MCF 10A (cell line): ENCODE results near the gene HEPHL1. TPM values are rescaled to one million over a fixed set of nuclear protein-coding genes. Genes with fewer than 3 reads are reported as not detected.
A peak's percentile ranks its signal among the peaks of the same experiment; 100 is the strongest.

Experiments
- BruUV-seq: library from RNA; stranded (reverse); fragments of 400-500 nt; replicated peaks from 2 replicates; lab custom pipeline; 2021; lab: Mats Ljungman, UMichigan
- CTCF ChIA-PET: fragments of 300-600 bp; sonication (Branson Sonifier 250); formaldehyde crosslinking; extraction: SDS; loops from one replicate; lab custom pipeline; 2021; ENCODE audit warnings: antibody characterized with exemption, inconsistent platforms; lab: Yijun Ruan, JAX
- POLR2A ChIA-PET: fragments of 300-600, 350-650 bp; sonication (Branson Sonifier 250); formaldehyde crosslinking; extraction: SDS; loops from one replicate; lab custom pipeline; 2020; ENCODE audit warnings: antibody characterized with exemption, inconsistent platforms; lab: Yijun Ruan, JAX
- DNase-seq: peaks from one replicate; pipeline ENCODE4 v3.0.0-alpha.2; 2018; ENCODE audit not compliant: unreplicated experiment
- H3K27ac Mint-ChIP-seq: one replicate; pipeline ENCODE4 v1.8.0; 2022; ENCODE audit warnings: mild to moderate bottlenecking, low read depth, mixed read lengths; ENCODE audit not compliant: unreplicated experiment
- H3K27me3 Mint-ChIP-seq: one replicate; pipeline ENCODE4 v1.8.0; 2022; ENCODE audit warnings: mixed read lengths; ENCODE audit not compliant: insufficient read depth, unreplicated experiment
- H3K36me3 Mint-ChIP-seq: one replicate; pipeline ENCODE4 v1.8.0; 2022; ENCODE audit warnings: mild to moderate bottlenecking, moderate library complexity, mixed read lengths; ENCODE audit not compliant: insufficient read depth, unreplicated experiment
- H3K4me1 Mint-ChIP-seq: one replicate; pipeline ENCODE4 v1.8.0; 2022; ENCODE audit warnings: mixed read lengths; ENCODE audit not compliant: insufficient read depth, unreplicated experiment
- H3K4me3 Mint-ChIP-seq: one replicate; pipeline ENCODE4 v1.8.0; 2022; ENCODE audit warnings: mild to moderate bottlenecking, moderate library complexity, mixed read lengths; ENCODE audit not compliant: unreplicated experiment
- H3K9me3 Mint-ChIP-seq: one replicate; pipeline ENCODE4 v1.8.0; 2022; ENCODE audit warnings: mixed read lengths; ENCODE audit not compliant: unreplicated experiment
- intact Hi-C: fragments of 100-400 bp; cut with micrococcal nuclease; formaldehyde crosslinking; loops from 2 replicates; pipeline ENCODE4 v1.14.1; 2022
- total RNA-seq: library from RNA; stranded (reverse); gene quantifications from 2 replicates; pipeline ENCODE4 v1.2.3, GENCODE V29; 2022
- TF ChIP-seq, protein P1 (sequence below): fragments of 200-600 bp; IDR thresholded peaks from one replicate; pipeline ENCODE4 v1.8.0; 2022; ENCODE audit warnings: antibody characterized with exemption, mild to moderate bottlenecking; ENCODE audit not compliant: unreplicated experiment

Gene HEPHL1
- total RNA-seq, 1 experiment from 2014 or later: not detected

DNA sequence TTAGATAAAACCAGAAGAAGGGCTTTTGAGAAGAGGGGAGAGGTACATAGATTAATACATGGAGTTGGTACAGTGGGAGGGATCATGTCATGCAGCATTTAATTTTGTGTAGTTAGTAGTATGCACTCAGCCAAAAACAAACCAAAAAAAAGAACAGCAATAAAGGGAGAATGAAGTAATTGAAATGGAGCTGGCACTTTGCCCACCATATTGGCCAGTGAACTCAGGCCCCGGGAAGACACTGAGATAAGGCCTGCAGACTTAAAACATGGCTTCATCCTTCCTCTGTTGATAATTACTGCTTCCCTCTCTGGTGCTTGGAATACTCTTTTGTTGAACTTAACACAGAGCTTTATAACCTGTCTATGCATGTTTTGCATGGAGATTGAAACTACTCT, 110.6 kb downstream of the HEPHL1 start:
- Mint-ChIP-seq H3K9me3 (no peaks in the 10 kb centered on the region), H3K4me3 (no peak overlapping the region), H3K36me3 (no peaks in the 10 kb centered on the region), H3K27me3 (no peaks in the 10 kb centered on the region), H3K27ac (no peak overlapping the region), H3K4me1 (peaks cover 33% of the 10 kb centered on the region)
- DNase-seq: peak; percentile 38
- ChIA-PET CTCF (interaction anchor here (0.8 to 2.3 kb wide), 7 partner anchors 13 to 237 kb away, joined by 3 to 20 read pairs (median 4); no protein-coding TSS in a partner anchor), POLR2A (interaction anchor here (1.1 to 4.8 kb wide), 9 partner anchors 12 to 391 kb away, joined by 3 to 36 read pairs (median 7); partner anchors contain the start of genes ANKRD49, C11orf54, MRE11 and TAF1D)
- no TSS peak for BruUV-seq
- intact Hi-C loops: loop anchor here (5.0 kb wide), 1 partner anchor 51 kb away; no protein-coding TSS in a partner anchor
- TF ChIP-seq, protein P1, sequence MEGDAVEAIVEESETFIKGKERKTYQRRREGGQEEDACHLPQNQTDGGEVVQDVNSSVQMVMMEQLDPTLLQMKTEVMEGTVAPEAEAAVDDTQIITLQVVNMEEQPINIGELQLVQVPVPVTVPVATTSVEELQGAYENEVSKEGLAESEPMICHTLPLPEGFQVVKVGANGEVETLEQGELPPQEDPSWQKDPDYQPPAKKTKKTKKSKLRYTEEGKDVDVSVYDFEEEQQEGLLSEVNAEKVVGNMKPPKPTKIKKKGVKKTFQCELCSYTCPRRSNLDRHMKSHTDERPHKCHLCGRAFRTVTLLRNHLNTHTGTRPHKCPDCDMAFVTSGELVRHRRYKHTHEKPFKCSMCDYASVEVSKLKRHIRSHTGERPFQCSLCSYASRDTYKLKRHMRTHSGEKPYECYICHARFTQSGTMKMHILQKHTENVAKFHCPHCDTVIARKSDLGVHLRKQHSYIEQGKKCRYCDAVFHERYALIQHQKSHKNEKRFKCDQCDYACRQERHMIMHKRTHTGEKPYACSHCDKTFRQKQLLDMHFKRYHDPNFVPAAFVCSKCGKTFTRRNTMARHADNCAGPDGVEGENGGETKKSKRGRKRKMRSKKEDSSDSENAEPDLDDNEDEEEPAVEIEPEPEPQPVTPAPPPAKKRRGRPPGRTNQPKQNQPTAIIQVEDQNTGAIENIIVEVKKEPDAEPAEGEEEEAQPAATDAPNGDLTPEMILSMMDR: no peak

DNA sequence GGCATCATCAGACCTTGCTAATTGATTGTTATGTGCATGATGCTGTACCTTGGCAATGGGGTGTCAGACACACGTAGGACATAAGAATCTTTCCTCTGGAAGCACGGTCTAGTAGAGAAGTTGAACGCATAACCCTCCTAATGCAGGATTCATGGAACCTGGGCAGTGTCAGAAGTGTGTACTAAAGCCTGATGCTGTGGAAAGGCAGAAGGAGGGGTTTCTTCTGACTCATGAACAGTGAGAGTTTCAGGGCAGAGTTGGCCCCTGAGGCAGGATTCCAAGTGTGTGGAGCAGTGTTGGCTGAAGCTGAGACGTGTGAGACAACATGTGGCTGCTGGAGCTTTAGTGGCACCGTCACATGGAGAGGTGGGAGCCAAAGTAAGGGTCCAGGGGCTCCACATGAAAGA, 111.0 kb downstream of the HEPHL1 start:
- ChIA-PET POLR2A (interaction anchor here (1.1 to 4.8 kb wide), 9 partner anchors 12 to 392 kb away, joined by 3 to 36 read pairs (median 7); partner anchors contain the start of genes ANKRD49, C11orf54, MRE11 and TAF1D), CTCF (interaction anchor here (0.8 to 2.3 kb wide), 6 partner anchors 13 to 237 kb away, joined by 3 to 20 read pairs (median 5); no protein-coding TSS in a partner anchor)
- intact Hi-C loops: loop anchor here (5.0 kb wide), 1 partner anchor 50 kb away; no protein-coding TSS in a partner anchor
- TF ChIP-seq, protein P1: no peak
- no peak overlapping the region for H3K4me3 Mint-ChIP-seq
- no peaks in the 10 kb centered on the region for H3K9me3 Mint-ChIP-seq
- H3K27ac Mint-ChIP-seq: no peak overlapping the region
- no TSS peak for BruUV-seq
- H3K27me3 Mint-ChIP-seq: no peaks in the 10 kb centered on the region
- H3K36me3 Mint-ChIP-seq: no peaks in the 10 kb centered on the region
- DNase-seq: peak; percentile 93
- peaks cover 33% of the 10 kb centered on the region for H3K4me1 Mint-ChIP-seq

DNA sequence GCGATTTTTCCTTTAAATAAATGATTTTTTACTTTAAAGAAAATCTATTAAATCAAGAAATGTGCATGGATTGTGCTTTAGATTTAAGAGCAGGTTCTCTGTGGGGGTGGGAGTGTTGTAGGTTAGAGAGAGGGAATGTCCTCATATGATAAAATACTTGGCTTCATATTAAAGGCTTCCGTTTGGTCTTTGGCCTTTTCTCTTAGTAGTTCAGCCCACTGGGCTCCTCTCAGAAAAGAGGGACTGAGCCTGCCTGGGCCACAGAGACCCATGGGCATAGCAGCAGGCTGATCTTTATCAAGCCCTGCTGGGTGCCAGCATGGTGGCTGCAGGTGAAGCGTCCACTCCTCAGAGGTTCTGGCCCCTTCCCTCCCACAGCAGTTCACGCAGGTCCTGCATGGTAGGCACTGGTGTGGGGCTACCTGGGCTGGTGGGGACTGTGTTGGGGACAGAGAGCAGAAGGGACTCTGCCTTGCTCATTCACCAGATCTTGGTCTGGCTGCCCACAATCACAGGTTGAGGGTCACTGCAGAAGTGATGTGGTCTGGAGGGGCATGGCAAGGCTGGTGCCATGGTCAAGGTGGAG, 111.8 kb downstream of the HEPHL1 start:
- no peaks in the 10 kb centered on the region for H3K27me3 Mint-ChIP-seq
- TF ChIP-seq, protein P1: no peak
- ChIA-PET CTCF (interaction anchor here (2.3 kb wide), 1 partner anchor 51 kb away, joined by 20 read pairs; no protein-coding TSS in a partner anchor), POLR2A (interaction anchor here (1.3 to 2.6 kb wide), 4 partner anchors 11 to 211 kb away, joined by 4 to 12 read pairs (median 10); no protein-coding TSS in a partner anchor)
- no peak overlapping the region for H3K4me3 Mint-ChIP-seq
- intact Hi-C loops: loop anchor here (5.0 kb wide), 1 partner anchor 49 kb away; no protein-coding TSS in a partner anchor
- no peaks in the 10 kb centered on the region for H3K9me3 Mint-ChIP-seq
- no peaks in the 10 kb centered on the region for H3K36me3 Mint-ChIP-seq
- no peak overlapping the region for H3K27ac Mint-ChIP-seq
- no TSS peak for BruUV-seq
- peaks cover 25% of the 10 kb centered on the region for H3K4me1 Mint-ChIP-seq
- no peak for DNase-seq

DNA sequence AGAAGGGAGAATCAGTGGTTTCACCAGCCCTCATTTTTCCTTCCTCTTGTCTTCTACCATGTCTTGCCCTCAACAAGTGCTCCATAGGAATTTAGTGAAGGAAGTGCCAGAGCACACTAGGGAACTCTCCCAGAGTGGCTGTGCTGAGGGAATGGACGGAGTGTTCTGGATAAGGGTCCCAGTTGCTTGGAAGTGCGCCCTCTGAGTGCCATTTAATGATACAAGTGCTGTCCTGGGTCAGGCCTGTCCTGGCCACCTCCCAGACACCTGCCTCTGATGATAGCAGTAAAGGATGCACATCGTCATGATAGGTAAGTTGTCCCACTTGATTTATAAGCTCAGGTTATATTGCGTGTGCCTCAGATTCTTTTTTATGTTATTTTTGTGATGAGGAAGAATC, 112.6 kb downstream of the HEPHL1 start:
- Mint-ChIP-seq H3K27me3 (no peaks in the 10 kb centered on the region), H3K36me3 (no peaks in the 10 kb centered on the region), H3K4me3 (no peak overlapping the region), H3K4me1 (peaks cover 20% of the 10 kb centered on the region), H3K27ac (no peak overlapping the region), H3K9me3 (no peaks in the 10 kb centered on the region)
- DNase-seq: no peak
- no TSS peak for BruUV-seq
- TF ChIP-seq, protein P1: no peak
- ChIA-PET CTCF (interaction anchor here (0.6 to 4.0 kb wide), 2 partner anchors 50 to 204 kb away, joined by 3 to 28 read pairs; no protein-coding TSS in a partner anchor), POLR2A (no interaction called here)
- intact Hi-C loops: loop anchor here (2.0 to 5.0 kb wide), 2 partner anchors 15 to 49 kb away; no protein-coding TSS in a partner anchor
